ENCODE results near the gene PCNX2.

- no peak for TF ChIP-seq POLR2A (IDR thresholded peaks at IDR 0.05)
- no peak for TF ChIP-seq CTCF (IDR thresholded peaks at IDR 0.05)
Measured at GRCh38 chr1:233189526-233189925, 106.0 kb downstream of the PCNX2 start.

Data from heart left ventricle (tissue), 13 donors.